HG02759 (cell line): ENCODE data around the gene PPFIA2.

Source experiments
- ATAC-seq: cut with Tn5 transposase; IDR thresholded peaks from one replicate; pipeline ENCODE4 v1.9.1; 2021; ENCODE audit warnings: mild to moderate bottlenecking, moderate library complexity; ENCODE audit not compliant: unreplicated experiment

Gene PPFIA2

GRCh38 chr12:81294325-81295190 lies 464.6 kb downstream of the PPFIA2 start:
- ATAC-seq = peak; percentile 78

GRCh38 chr12:81288651-81289050 lies 470.5 kb downstream of the PPFIA2 start:
- ATAC-seq = no peak

GRCh38 chr12:81284137-81284536 lies 475.0 kb downstream of the PPFIA2 start:
- no peak for ATAC-seq

- ATAC-seq = no peak
These were observed 484.3 kb downstream of the PPFIA2 start for GRCh38 chr12:81274637-81275529.

GRCh38 chr12:81270385-81270784 lies 488.8 kb downstream of the PPFIA2 start:
- no peak for ATAC-seq

- no peak for ATAC-seq
These were observed 496.1 kb downstream of the PPFIA2 start for GRCh38 chr12:81263072-81263471.

- no peak for ATAC-seq
These were observed 497.5 kb downstream of the PPFIA2 start for GRCh38 chr12:81261508-81262207.

GRCh38 chr12:81259360-81259759 lies 499.8 kb downstream of the PPFIA2 start:
- ATAC-seq = no peak

GRCh38 chr12:81257947-81258551 lies 501.1 kb downstream of the PPFIA2 start:
- no peak for ATAC-seq

- ATAC-seq = no peak
These were observed 503.2 kb downstream of the PPFIA2 start for GRCh38 chr12:81255947-81256346.

- no peak for ATAC-seq
These were observed 503.7 kb downstream of the PPFIA2 start for GRCh38 chr12:81255456-81255855.

GRCh38 chr12:81253360-81253759 lies 505.8 kb downstream of the PPFIA2 start:
- no peak for ATAC-seq

GRCh38 chr12:81252228-81252627 lies 506.9 kb downstream of the PPFIA2 start:
- no peak for ATAC-seq

GRCh38 chr12:81249976-81250375 lies 509.2 kb downstream of the PPFIA2 start:
- no peak for ATAC-seq

GRCh38 chr12:81245907-81246570 lies 513.1 kb downstream of the PPFIA2 start:
- no peak for ATAC-seq

GRCh38 chr12:81245458-81245857 lies 513.7 kb downstream of the PPFIA2 start:
- ATAC-seq = no peak

- no peak for ATAC-seq
These were observed 527.4 kb downstream of the PPFIA2 start for GRCh38 chr12:81231574-81232368.

- no peak for ATAC-seq
These were observed 529.4 kb downstream of the PPFIA2 start for GRCh38 chr12:81229759-81230158.

GRCh38 chr12:81224626-81225025 lies 534.5 kb downstream of the PPFIA2 start:
- ATAC-seq = no peak
